Stimulated activated CD4-positive, alpha-beta T cell treated with anti-CD3 and anti-CD28 coated beads, TNF-alpha, amount 100 ng/mL, for 4 hours (primary cell): ENCODE measurements around the gene FAM209B.
"Not testable (repeated sequence)": the region's sequence is repeated elsewhere in the genome, so short reads cannot be mapped to it uniquely, and the experiment has no call there.

Experiments
- DNase-seq, 3 experiments: peaks; one replicate each; pipeline ENCODE4 v3.0.0-alpha.2; 2020; ENCODE audit warnings: low read depth in 3 of 3

FAM209B gene

GRCh38 chr20:56540415-56540814 is 7.4 kb downstream of the FAM209B start:
- DNase-seq, result no peak

DNA sequence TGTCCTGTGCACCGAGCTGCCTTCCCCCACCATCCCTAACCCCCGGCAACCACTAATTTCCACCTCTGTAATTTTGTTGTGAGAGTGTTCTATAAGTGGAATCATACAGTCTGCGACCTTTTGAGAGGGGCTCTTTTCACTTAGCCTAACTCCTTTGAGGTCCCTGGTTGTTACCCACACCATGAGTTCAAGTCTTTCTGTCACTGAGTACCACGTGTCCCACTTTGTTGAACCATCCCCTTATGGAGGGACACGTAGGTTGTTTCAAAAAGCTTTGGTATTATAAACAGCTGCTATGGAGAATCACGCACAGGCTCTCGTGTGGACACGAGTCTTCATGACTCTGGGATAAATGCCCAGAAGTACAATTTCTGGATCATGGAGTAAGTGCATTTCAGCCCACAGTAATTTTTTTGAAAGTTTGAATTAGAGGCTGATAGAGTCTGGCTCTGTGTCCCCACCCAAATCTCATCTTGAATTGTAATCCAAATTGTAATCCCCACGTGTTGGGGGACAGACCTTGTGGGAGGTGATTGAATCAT is 9.5 kb downstream of the FAM209B start:
- no peak for DNase-seq

- DNase-seq, result no peak
Measured at GRCh38 chr20:56551571-56551970, 18.5 kb downstream of the FAM209B start.

DNA sequence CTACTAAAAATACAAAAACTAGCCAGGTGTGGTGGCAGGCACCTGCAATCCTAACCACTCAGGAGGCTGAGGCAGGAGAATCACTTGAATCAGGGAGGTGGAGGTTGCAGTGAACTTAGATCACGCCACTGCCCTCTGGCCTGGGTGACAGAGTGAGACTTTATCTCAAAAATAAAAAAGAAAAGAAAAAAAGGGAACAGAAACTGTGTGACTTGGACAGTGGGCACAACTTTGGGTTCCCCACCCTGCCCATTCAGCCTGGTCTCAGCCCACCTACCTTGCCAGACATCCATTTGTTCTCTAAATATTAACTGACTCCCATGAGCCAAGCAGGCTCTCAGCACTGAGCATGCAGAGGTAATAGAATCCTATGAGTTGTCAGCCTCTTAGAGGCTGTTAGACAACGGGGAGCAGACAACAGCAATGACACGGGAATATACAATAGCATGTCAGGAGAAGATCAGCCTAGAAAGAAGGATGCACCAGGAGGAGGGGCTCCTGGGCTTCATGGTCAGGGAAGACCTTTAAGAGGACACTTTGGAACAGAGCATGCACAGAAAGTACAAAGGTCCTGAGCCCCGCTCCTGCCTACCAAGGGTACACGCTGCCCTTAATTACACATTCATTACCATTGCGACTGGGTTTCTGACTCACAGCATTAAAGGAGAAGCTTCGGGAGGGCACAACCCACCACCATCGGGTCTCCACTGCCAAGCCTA is 20.0 kb downstream of the FAM209B start:
- no peak for DNase-seq

DNA sequence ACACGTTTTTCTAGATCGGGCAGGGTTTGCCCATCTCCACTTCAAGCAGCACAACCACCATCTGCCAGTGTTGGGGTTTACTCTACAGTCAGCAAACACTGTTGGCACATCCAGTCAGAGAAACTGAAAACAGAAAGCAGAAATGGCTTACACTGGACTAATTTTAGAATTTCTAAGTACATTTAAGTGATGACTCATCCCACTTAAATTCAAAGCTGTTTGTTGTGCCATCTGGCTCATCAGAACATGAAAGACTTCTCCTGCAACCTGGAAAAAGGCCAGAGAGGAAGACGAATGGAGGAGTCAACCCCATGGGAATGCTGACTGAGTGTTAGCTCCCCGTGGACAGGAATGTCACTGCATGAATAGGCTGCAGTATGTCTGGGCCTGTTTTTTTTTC is 21.8 kb downstream of the FAM209B start:
- no peak for DNase-seq

- no peak for DNase-seq
Measured at GRCh38 chr20:56558968-56559367, 25.9 kb downstream of the FAM209B start.

- DNase-seq, result not testable (repeated sequence)
Measured at GRCh38 chr20:56564526-56564925, 31.5 kb downstream of the FAM209B start.

DNA sequence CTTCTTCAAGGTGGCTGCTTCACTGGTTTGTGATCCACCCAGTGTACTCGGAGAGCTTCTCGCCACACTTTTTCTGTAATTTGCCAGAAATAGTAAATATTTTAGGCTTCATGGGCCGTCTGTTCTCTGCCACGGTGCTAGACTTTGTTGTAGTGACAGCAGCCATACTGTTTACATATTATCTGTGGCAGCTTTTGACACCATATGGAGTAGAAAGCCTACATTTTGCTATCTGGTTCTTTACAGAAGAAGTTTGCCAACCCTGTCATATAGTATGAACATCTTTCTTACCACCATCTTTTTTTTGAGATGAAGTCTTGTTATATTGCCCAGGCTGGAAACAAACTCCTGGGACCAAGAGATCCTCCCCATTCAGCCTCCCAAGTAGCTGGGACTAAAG is 32.5 kb downstream of the FAM209B start:
- DNase-seq, result no peak

DNA sequence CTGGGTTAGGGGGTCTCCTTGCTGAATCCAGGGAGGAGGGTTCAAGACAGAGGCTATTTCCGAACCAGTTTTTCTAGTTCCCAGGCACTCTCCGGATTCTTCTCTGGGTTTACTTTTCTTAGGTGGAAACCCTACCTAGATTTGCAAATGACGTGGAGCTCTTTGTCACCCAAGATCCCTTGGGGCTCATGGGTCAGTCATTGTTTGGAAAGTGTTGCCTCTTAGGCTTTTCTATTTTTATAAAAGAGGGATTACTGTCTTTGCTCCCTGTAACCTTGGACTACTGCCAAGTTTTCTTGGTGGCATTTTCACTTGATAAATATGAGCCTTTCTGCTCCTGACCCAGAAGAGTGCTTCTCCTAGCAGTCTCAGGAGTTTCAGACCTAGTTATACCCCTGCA is 33.6 kb downstream of the FAM209B start:
- DNase-seq, result no peak

- DNase-seq, result no peak
Measured at GRCh38 chr20:56570832-56571231, 37.8 kb downstream of the FAM209B start.

DNA sequence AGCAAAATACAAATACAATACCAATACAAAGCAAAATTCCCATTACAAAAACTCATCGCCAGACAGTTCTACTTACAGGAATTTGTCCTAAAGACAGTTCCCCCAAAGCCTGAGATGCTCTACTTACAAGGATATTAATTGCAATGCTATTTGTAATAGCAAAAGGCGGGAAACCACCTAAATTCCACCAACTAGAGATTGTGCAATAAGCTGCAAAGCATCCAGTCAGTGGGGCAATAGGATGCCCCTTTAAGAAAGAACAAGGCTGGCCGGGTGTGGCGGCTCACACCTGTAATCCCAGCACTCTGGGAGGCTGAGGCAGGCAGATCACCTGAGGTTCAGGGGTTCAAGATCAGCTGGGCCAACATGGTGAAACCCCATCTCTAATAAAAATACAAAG is 39.1 kb downstream of the FAM209B start:
- DNase-seq, result no peak

DNA sequence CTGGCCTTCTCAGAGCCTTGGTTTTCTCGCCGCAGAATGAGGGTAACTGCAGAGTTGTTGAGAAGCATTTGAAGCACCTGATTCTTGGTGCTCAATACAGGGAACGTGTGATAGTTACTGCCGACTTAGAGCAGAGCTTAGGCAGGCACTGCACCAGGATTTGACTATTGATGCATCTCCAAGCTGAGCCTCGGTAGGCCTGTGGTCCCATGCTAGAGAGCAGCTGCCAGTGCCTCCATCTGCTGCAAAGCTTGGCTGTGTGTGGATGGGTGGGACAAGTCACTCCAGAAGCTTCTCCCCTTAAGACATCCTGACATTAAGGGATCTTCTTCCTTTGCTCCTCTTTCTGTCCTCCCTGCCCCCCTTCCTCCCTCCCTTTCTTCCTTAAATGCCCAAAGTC is 40.9 kb downstream of the FAM209B start:
- no peak for DNase-seq

DNA sequence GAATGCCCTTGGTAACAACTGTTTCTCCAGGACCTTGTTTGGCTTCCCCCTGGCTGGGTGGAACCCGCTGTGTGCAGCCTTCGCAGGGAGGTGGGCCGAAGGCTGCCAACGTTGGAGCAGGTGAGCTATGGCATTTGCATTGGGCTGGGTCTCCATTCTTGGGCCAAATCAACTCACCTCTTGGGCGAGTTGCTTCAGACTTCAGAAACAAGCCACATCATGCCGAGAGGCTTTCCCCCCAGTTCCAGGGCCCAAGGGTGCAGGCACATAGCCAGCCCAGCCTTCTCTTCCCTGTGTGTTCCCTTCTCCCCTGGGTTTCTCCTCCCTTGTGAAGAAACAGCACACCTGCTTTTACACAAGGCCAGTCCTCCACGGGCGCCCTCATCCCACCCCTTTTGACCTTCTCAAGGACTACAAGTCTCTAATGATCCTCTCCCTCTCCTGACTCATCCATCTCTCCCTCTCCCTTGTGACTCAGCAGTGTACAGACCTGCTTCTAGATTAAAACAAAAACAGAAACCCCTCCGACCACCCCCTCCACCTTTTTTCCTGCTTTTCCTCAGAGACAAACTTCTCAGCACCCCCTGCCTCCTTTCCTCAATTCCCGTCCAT is 41.6 kb downstream of the FAM209B start:
- no peak for DNase-seq

GRCh38 chr20:56575157-56575556 is 42.1 kb downstream of the FAM209B start:
- no peak for DNase-seq

DNA sequence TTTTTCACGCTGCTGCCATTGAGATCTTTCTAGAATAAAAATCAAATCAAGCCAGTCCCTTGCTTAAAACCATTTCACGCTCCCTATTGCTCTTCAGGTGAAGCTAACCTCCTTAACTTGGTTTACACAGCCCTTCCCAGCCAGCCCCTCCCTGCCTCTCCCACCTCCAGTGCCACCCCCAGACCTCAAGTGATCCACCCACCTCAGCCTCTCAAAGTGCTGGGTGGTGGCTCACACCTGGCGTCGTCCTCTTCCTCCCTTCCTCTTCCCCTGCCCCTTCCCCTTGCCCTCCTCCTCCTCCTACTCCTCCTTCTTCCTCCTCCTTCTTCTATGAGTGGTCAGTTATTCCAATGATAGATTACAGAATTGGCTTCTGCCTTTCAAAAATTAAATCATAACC is 42.9 kb downstream of the FAM209B start:
- DNase-seq, result no peak

DNA sequence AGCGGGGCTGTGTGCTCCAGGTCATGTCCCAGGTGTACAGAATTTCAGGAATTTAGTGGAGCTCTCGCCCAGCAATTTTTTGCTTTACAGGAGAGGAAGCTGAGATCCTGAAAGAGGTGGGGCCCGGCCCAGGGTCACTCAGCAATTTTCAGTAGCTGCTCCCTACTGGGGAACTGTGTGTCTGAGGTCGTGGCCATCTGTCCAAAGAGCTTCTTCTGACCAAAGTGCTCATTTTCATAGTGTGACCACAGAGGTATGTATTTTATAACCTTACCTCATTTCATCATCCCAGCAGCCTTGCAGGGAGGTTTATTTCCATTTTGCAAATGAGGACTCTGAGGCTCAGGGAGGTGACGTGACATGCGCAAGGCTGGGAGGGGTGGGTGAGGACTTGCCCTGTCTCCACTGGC is 46.3 kb downstream of the FAM209B start:
- DNase-seq, result no peak

DNA sequence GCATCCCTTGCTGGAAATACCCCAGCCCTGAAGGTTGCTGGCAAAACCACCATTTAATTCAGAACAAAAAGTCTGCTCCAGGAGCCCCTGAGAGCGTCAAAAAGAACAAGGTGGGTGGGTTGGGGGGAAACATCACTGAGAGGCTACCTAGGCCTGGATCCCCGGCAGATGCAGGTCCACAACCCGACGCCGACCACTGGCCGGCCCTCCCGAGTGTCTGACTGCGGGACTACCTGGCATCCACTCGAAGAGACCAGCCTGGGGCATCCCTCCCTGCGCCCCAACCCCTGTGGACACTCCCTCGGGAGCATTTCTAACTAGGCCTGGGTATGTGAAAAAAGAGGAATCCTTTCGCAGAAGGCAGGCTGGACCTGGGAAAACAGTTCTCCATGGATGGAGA is 47.2 kb downstream of the FAM209B start:
- no peak for DNase-seq

DNA sequence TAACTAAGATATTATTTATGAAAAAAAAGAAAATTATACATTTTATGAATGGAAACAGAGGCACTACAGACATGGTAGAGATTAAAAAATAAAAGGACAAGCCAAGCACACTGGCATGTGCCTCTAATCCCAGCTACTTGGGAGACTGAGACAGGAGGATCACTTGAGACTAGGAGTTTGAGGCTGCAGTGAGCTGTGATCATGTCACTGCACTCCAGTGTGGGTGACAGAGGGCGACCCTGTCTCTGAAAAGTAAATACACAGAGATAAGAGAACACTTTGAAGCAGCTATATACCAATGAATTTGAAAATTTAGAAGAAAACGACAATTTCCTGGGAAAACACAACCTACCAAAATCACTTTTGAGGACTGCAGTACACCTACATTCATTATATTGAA is 48.7 kb downstream of the FAM209B start:
- no peak for DNase-seq

GRCh38 chr20:56582542-56582941 is 49.5 kb downstream of the FAM209B start:
- DNase-seq, result no peak

DNA sequence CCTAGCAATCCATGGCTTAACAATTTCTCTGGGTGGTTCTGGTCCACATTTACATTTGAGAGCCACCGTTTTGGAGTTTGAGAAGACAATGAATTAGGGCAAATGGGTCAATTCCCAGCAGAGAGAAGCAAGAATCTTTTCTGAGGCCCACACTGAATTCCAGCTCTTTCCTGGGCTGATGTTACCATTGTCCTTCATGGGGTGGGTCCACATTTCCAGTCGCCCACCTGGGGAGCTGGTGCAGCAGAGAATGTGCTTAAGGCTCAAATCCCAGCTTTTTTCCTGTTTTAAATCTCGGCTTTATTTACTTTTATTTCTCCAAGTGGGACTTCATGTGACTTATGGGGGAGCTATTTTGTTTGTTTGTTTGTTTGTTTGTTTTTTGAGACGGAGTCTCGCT is 51.9 kb downstream of the FAM209B start:
- no peak for DNase-seq
